Measurements from ENCODE around the gene NAALADL2.

DNA sequence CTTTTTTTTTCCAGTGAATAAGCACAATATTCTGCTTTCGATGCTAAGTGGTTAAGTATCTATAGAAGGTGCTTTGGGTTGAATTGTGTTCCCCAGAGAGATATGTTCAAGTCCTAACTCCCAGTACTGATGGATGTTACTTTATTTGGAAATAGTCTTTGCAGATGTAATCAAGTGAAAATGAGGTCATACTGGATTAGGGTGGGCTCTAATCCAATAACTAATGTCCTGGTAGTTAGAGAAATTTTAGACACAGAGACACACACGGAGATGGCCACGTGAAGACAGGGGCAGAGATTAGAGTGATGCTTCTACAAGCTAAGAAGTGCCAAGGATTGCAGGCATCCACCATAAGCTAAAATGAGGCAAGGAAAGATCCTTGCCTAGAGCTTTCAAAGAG, 662.3 kb downstream of the NAALADL2 start:
- TF ChIP-seq CTCF (IDR thresholded peaks at IDR 0.05) (no peak), ZFX (IDR thresholded peaks at IDR 0.05; ENCODE audit: borderline replicate concordance) (no peak)
